ENCODE measurements around the gene SLC6A3. TPM values are rescaled to one million over a fixed set of nuclear protein-coding genes. Genes with fewer than 3 reads are reported as not detected.

Gene SLC6A3
- total RNA-seq, 1 experiment from 2014 or later, result not detected

- no peaks in the 10 kb centered on the region for H3K4me1 ChIP-seq (ENCODE audit: insufficient read depth, low read length, poor library complexity, severe bottlenecking)
- no TSS peak for BruUV-seq (replicated peaks)
- no peaks in the 10 kb centered on the region for H3K9me3 ChIP-seq (ENCODE audit: low read depth, low read length, poor library complexity, severe bottlenecking)
- no peaks in the 10 kb centered on the region for H3K36me3 ChIP-seq (ENCODE audit: insufficient read depth, low read length, poor library complexity, severe bottlenecking)
- no peak for DNase-seq (ENCODE audit: low spot score)
- POLR2A ChIA-PET (ENCODE audit: low non-redundant PET), result no interaction called here
- H3K27me3 ChIP-seq (replicated peaks; ENCODE audit: insufficient read depth, low read depth, low read length, poor library complexity), result peaks cover 30% of the 10 kb centered on the region
- no peak overlapping the region for H3K4me3 ChIP-seq (ENCODE audit: low read depth, low read length, poor library complexity, severe bottlenecking)
- H3K27ac ChIP-seq (ENCODE audit: low read depth, low read length, poor library complexity, severe bottlenecking), result no peak overlapping the region
- intact Hi-C loops (cut with micrococcal nuclease; ENCODE audit: unreplicated experiment), result no loop called here
- TF ChIP-seq EZH2 (IDR thresholded peaks at IDR 0.05; ENCODE audit: borderline replicate concordance, low read depth, low read length, poor library complexity, severe bottlenecking), result no peak
- TF ChIP-seq CTCF (conservative IDR thresholded peaks at IDR 0.05; ENCODE audit: low read depth, low read length), result no peak
- CTCF ChIA-PET, result no interaction called here
Observed at GRCh38 chr5:1437226-1437829, 7.9 kb downstream of the SLC6A3 start.

- TF ChIP-seq EZH2 (IDR thresholded peaks at IDR 0.05; ENCODE audit: borderline replicate concordance, low read depth, low read length, poor library complexity, severe bottlenecking) (no peak), CTCF (conservative IDR thresholded peaks at IDR 0.05; ENCODE audit: low read depth, low read length) (no peak)
- Histone ChIP-seq H3K27ac (ENCODE audit: low read depth, low read length, poor library complexity, severe bottlenecking) (no peak overlapping the region), H3K27me3 (replicated peaks; ENCODE audit: insufficient read depth, low read depth, low read length, poor library complexity) (peaks cover 24% of the 10 kb centered on the region), H3K36me3 (ENCODE audit: insufficient read depth, low read length, poor library complexity, severe bottlenecking) (no peaks in the 10 kb centered on the region), H3K4me3 (ENCODE audit: low read depth, low read length, poor library complexity, severe bottlenecking) (no peak overlapping the region), H3K4me1 (ENCODE audit: insufficient read depth, low read length, poor library complexity, severe bottlenecking) (no peaks in the 10 kb centered on the region), H3K9me3 (ENCODE audit: low read depth, low read length, poor library complexity, severe bottlenecking) (no peaks in the 10 kb centered on the region)
- POLR2A ChIA-PET (ENCODE audit: low non-redundant PET), result no interaction called here
- BruUV-seq (replicated peaks), result no TSS peak
- intact Hi-C loops (cut with micrococcal nuclease; ENCODE audit: unreplicated experiment), result no loop called here
- CTCF ChIA-PET, result no interaction called here
- no peak for DNase-seq (ENCODE audit: low spot score)
Observed at GRCh38 chr5:1436681-1437080, 8.6 kb downstream of the SLC6A3 start.

- intact Hi-C loops (cut with micrococcal nuclease; ENCODE audit: unreplicated experiment), result no loop called here
- no peaks in the 10 kb centered on the region for H3K4me1 ChIP-seq (ENCODE audit: insufficient read depth, low read length, poor library complexity, severe bottlenecking)
- ChIA-PET CTCF (no interaction called here), POLR2A (ENCODE audit: low non-redundant PET) (no interaction called here)
- no peak for DNase-seq (ENCODE audit: low spot score)
- no TSS peak for BruUV-seq (replicated peaks)
- H3K9me3 ChIP-seq (ENCODE audit: low read depth, low read length, poor library complexity, severe bottlenecking), result no peaks in the 10 kb centered on the region
- no peak overlapping the region for H3K4me3 ChIP-seq (ENCODE audit: low read depth, low read length, poor library complexity, severe bottlenecking)
- TF ChIP-seq CTCF (conservative IDR thresholded peaks at IDR 0.05; ENCODE audit: low read depth, low read length) (no peak), EZH2 (IDR thresholded peaks at IDR 0.05; ENCODE audit: borderline replicate concordance, low read depth, low read length, poor library complexity, severe bottlenecking) (no peak)
- peaks cover 18% of the 10 kb centered on the region for H3K27me3 ChIP-seq (replicated peaks; ENCODE audit: insufficient read depth, low read depth, low read length, poor library complexity)
- H3K36me3 ChIP-seq (ENCODE audit: insufficient read depth, low read length, poor library complexity, severe bottlenecking), result no peaks in the 10 kb centered on the region
- no peak overlapping the region for H3K27ac ChIP-seq (ENCODE audit: low read depth, low read length, poor library complexity, severe bottlenecking)
Observed at GRCh38 chr5:1436036-1436435, 9.2 kb downstream of the SLC6A3 start.
